Measurements from ENCODE around the gene SAMD5.
"Not testable (repeated sequence)": the region's sequence is repeated elsewhere in the genome, so short reads cannot be mapped to it uniquely, and the experiment has no call there.

SAMD5 gene

GRCh38 chr6:147528511-147529145 lies 20.1 kb downstream of the SAMD5 start:
- no peak for DNase-seq (ENCODE audit: low read depth in 2 of 2)

DNA sequence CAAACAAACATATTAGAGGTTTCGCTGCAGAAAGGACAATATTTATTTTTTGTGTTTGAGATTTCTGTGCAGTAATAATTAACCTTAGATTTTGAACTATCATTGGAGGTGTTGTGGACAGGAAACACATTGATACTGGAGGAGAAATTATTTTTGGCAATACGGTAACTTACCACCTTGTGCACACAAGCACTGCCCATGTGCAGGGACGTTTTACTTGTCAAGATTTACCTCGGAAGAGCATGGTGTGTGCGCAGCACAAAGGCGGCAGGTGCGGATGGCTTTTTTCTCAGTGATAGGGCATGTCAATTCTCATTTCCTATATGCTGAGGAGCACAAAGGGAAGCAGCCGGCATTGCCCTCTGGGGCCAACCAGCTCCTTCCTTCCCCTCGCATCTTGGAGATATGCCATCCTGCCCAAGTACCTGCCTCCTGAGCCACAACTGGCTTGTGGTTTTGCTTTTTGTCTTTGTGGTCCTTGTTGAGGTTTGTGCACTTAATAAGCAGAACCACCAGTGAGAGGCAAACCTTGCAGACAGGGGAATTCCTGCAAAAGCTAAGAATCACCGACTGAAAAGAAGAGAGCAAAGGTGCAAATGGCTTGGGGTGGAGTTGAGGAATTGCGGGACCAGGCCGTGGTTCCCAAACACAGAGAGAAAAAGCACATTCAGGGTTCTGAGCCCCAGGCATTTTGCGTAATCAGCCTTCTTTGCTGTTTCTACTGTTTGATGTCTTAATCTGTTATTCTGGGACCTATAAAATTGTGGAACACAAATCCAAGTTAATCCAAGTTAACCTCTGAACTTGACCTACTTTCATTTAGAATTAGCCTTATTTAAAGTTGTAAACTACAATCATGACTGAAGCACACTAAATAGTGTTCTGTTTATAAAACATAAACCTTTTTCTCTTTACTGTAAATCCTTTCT lies 21.9 kb downstream of the SAMD5 start:
- DNase-seq (ENCODE audit: low read depth in 2 of 2) = no peak

DNA sequence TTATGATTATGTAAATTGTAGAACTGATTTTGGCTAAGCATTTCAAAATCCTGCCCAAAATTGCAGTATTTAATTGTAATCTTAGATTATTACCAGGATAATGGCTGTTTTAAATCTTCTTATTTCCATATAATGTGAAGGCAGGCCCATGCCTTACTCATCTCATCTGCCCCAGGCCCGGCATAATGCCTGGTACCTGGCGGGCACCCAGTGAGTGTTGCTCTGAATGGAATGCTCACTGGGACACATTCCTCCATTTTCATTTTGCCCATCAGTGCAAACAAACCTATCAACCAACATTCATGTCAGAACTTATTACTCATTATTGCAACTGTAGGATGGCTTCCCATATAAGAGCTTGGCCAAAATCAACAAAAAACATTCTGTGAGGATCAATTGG lies 22.8 kb downstream of the SAMD5 start:
- no peak for DNase-seq (ENCODE audit: low read depth in 2 of 2)

DNA sequence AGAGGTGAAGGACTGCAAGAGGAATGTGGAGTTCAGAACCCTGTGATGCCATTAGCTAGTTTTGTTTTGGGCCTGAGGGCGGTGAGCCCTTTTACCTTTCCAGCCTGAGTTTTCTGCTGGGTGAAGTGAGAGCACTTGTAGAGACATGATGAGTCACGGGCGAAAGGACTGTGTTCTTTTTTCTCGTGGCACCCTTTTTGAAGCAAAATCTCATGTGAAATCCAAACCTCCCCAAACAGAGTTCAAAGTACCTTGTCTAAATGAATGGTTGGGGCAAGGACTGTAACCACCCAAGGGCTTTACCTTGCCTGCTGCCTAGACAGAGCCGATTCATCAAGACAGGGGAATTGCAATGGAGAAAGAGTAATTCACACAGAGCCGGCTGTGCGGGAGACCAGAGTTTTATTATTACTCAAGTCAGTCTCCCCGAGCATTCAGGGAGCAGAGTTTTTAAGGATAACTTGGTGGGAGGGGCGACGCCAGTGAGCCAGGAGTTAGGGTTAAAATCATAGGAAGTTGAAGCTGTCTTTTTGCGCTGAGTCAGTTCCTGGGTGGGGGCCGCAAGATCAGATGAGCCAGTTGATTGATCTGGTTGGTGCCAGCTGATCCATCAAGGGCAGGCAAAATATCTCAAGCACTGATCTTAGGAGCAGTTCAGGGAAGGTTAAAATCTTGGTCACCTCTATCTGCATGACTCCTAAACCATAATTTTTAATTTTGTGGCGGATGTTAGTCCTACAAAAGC lies 25.8 kb downstream of the SAMD5 start:
- no peak for DNase-seq (ENCODE audit: low read depth in 2 of 2)

- DNase-seq (ENCODE audit: low read depth in 2 of 2) = no peak
Observed at GRCh38 chr6:147538821-147539220, 30.3 kb downstream of the SAMD5 start.

GRCh38 chr6:147540075-147540474 lies 31.6 kb downstream of the SAMD5 start:
- no peak for DNase-seq (ENCODE audit: low read depth in 2 of 2)

DNA sequence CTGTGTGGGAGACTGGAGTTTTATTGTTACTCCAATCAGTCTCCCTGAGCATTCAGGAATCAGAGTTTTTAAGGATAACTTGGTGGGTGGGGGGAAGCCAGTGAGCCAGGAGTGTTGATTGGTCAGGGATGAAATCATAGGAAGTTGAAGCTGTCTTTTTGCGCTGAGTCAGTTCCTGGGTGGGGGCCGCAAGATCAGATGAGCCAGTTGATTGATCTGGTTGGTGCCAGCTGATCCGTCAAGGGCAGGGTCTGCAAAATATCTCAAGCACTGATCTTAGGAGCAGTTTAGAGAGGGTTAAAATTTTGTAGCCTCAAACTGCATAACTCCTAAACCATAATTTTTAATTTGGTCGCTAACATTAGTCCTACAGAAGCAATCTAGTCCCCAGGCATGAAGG lies 33.9 kb downstream of the SAMD5 start:
- DNase-seq (ENCODE audit: low read depth in 2 of 2) = not testable (repeated sequence)

DNA sequence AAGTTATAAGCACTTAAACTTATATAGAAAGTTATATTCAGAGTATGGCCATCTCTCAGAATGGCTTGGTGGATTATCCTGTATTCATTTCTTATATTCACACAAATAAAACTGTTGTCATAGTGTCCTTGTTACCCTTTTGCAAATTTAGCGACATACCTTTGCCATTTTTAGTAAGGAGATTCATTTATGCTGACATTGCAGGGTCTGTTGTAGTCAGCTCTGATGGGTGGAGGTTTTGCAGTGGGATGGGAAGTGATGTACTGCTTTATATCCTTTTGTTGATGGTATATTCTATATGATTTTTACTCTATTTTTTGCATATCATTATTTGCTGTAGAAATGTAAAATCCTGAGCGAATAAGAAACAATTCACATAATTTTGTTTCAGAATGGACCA lies 35.9 kb downstream of the SAMD5 start:
- DNase-seq (ENCODE audit: low read depth in 2 of 2) = no peak

DNA sequence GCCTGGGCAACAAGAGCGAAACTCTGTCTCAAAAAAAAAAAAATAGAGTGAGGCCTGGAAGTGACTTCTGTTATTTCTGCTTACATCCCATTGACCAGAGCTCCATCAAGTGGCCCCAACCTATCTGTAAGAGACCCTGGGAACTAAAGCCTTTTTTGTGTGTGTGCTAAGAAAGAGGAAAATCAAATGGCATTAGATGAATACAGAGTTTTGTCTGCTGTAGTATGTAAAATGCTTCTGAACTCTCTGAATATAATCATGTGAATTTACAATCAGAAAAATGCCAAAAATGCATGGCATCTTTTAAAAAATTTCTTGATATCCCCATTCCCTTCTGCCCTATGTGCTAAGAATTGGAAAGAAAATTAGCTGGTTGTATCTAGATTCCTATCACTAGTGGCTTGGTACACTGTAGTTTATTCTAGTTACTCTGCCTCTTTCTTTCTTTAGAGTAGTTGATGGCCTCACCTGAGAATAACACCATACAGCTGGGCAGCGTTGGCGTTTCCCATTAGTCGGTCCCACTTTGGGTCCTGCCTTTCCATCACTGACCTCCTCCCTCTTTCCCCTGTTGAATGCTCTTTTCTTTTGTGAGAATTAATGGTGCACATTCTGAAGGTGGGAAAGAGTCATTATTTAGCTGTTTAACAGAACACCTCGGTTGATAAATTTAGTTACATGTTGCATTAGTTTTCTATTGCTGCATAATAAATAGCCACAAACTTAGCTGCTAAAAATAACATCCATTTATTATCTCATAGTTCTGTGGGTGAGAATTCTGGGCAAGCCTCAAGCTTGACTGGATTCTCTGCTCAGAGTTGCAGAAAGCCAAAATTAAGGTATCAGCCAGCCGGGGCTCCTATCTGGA lies 38.2 kb downstream of the SAMD5 start:
- DNase-seq (ENCODE audit: low read depth in 2 of 2) = no peak

DNA sequence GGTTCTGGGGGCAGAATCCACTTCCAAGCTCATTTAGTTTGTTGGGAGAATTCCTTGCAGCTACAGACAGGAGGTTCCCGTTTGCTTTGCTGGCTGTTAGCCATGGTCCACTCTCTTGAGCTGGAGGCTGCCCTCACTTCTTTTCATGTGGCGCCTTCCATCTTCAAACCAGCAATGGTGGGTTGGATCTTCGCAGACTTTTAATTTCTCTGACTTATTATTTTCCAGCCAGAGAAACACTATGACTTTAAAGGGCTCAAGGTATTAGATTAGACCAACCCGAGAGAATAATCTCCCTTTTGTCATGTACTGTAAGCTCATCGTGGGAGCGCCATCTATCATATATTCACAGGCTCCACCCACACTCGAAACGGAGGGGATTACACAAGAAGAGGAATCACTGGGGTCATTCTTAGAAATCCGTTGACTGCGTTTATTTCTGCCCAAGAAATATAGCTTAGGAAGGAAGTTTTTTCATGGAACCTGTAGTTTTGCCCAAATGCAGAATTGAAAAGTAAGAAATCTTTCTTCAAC lies 38.9 kb downstream of the SAMD5 start:
- DNase-seq (ENCODE audit: low read depth in 2 of 2) = no peak

DNA sequence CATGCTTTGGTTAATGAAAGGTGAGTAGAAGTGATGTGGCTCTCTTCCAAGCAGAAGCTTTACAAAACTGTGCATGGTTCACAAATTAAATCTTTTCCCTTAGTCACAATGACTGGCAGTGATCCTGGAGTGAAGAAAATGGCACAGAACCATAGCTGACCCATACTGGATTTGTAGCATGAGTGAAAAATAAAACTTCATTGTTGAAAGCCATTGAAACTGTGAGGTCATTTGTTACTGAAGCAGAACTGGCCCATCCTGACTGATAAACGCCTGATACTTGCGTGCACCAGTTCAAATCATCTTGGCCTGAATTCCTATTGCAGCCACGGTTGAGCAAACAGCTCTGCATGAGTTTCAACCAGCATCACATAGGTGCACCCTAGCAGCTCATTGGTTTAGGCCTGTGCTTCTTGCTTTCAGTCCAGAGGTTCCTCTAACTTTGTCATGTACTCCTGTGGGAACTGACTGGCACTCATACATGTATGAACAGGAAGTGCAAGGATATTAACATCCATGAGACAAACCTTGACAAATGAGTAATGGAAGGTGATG lies 40.5 kb downstream of the SAMD5 start:
- no peak for DNase-seq (ENCODE audit: low read depth in 2 of 2)

DNA sequence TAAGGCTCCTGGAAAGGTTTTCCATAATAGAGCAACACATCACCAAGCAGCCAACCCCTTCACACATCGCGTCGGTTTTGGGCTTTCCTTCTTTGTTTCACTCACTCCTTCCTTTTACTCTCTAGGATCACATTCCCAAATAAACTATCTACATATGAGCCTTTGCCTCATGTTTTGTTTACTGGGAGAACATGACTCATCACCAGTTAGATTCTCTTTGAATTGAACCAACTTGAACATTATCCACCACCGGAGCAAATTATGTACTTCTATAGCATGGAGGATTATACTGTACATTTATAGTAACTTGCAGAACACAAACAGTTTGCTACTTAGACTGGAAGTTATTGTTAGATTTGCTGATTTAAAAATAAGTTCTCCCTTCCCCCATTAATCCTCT lies 41.0 kb downstream of the SAMD5 start:
- no peak for DNase-seq (ENCODE audit: low read depth in 2 of 2)

GRCh38 chr6:147551976-147552375 lies 43.5 kb downstream of the SAMD5 start:
- no peak for DNase-seq (ENCODE audit: low read depth in 2 of 2)

GRCh38 chr6:147553099-147553498 lies 44.6 kb downstream of the SAMD5 start:
- DNase-seq (ENCODE audit: low read depth in 2 of 2) = no peak

- no peak for DNase-seq (ENCODE audit: low read depth in 2 of 2)
Observed at GRCh38 chr6:147554281-147554680, 45.8 kb downstream of the SAMD5 start.

DNA sequence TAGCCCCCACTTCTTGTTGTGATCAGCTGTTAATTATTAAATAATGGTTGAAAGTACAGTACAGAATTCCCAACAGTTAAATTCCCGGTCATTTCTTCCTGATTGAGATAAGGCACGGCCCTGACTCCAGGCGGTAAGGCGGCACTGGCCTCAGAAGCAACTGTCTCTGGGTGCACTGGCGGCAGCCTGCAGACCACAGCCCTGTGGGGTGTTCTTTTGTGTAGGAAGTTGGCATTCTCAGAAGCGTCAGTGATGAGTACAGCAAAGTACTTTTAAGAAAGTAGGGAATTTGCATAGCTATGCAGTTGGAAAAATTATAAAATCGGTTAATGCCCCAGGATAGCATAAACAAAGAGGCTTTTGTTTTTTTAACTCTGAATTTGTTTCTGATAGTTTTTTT lies 50.5 kb downstream of the SAMD5 start:
- no peak for DNase-seq (ENCODE audit: low read depth in 2 of 2)

- DNase-seq (ENCODE audit: low read depth in 2 of 2) = no peak
Observed at GRCh38 chr6:147560670-147561069, 52.2 kb downstream of the SAMD5 start.

GRCh38 chr6:147561726-147562125 lies 53.2 kb downstream of the SAMD5 start:
- no peak for DNase-seq (ENCODE audit: low read depth in 2 of 2)

GRCh38 chr6:147563472-147563871 lies 55.0 kb downstream of the SAMD5 start:
- no peak for DNase-seq (ENCODE audit: low read depth in 2 of 2)

DNA sequence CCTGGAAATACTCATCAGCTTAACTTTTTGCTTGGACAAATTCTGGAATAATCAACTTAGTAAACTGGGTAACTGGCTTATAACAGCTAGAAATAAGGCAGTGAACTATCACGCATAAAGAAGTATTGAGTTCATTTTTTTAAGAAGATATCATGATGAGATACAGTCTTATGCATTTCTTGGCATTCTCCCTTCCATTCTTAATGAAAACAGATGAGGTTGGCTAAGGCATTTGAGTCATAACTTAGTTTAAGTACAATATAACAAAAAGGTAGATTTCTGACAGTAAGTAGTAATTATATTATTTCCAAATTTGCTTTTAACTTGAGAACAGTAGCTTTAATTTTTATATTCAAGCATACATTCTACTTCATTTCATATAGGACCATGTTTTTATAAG lies 56.1 kb downstream of the SAMD5 start:
- DNase-seq (ENCODE audit: low read depth in 2 of 2) = no peak
